ENCODE data around the gene OLFM1. TPM values are rescaled to one million over a fixed set of nuclear protein-coding genes. Genes with fewer than 3 reads are reported as not detected.

The OLFM1 gene
- total RNA-seq, 5 donors from 2014 or later (not counting 1 experiment from before 2014, with no cell fraction given), result 0.16 TPM; not detected in 4

DNA sequence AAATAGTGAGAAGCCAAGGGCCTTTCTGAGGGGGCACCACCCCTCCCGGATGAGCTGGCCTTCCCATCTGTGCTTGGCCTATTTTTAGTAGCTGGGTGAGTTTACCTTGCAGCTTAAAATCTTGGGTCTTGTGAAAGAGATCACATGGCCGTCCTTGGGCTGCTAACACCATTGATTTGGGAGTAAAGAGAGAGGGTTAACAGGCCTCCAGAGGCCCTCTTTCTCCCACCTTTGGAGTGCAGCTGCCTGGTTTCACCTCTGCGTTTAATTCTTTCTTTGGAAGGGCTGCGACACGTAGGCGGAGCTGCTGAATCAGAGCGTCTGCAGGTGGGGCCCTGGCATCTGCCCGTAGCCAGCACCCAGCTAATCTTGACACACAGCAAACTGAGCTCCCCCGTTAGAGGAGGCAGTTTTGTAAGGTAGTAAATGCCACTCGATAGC, 12.8 kb downstream of the OLFM1 start:
- whole genome bisulfite sequencing (ENCODE audit: insufficient coverage), result 37% methylated on average over 2 of the region's 10 CpGs

DNA sequence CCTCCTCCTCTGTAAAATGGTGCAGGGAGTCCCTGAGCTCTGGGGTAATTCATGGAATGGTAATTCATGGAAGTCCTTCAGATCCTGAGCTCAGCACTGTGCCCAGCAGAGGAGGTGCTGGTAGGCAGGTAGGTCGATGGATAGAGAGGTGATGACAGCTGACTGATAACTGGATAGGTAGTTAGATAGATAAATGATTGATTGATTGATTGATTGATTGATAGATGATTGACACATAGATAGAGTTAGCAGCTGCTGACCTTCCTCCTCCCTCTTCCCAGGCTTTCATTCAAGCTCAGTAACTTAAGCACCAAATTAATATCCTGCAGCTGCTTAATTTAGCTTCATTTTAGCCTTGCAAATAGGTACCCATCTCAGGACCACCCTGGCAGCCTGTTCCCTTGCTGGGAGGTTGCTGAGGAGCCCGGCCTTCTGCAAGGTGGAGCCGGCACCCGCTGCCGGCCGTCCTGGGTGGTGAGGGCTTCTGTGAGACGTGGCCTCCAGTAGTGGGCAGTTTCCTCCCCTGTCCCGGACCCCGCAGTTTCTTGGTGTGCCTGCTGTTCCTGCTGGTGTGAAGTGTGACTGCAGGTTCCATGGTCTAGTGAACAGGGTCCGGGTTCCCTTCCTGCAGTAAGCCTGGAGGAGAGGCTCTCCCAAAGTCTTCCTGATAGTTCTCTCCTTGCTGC, 13.4 kb downstream of the OLFM1 start:
- DNase-seq (no peak), ATAC-seq (replicated peaks in 1 of 4) (no peak)
- peaks cover 0 to 64% of the 10 kb centered on the region in 2 experiments for H3K27me3 ChIP-seq (replicated peaks in 1 of 2; ENCODE audit: control insufficient read depth in 2 of 2, extremely low read depth in 1 of 2, insufficient read depth in 2 of 2, low read length in 1 of 2)
- H3K27ac Mint-ChIP-seq, result no peak overlapping the region
- no peaks in the 10 kb centered on the region for H3K36me3 Mint-ChIP-seq
- H3K9me3 Mint-ChIP-seq, result no peaks in the 10 kb centered on the region
- H3K4me1 Mint-ChIP-seq, result no peaks in the 10 kb centered on the region
- ChIA-PET CTCF (no interaction called here), POLR2A (no interaction called here)
- WGBS (ENCODE audit: insufficient coverage), result 79% methylated on average over 9 of the region's 10 CpGs
- no peaks in the 10 kb centered on the region for H3K9me3 ChIP-seq
- no peaks in the 10 kb centered on the region for H3K36me3 ChIP-seq (ENCODE audit: control insufficient read depth in 2 of 2, extremely low read depth in 1 of 2, insufficient read depth in 1 of 2, low read length in 1 of 2)
- peaks cover 35 to 50% of the 10 kb centered on the region in 2 donors for H3K27me3 Mint-ChIP-seq
- H3K4me3 ChIP-seq (ENCODE audit: control insufficient read depth in 1 of 2, extremely low read depth in 1 of 2, low read length in 1 of 2), result no peak overlapping the region
- no peak overlapping the region for H3K27ac ChIP-seq (ENCODE audit: low read length)
- no peak overlapping the region for H3K4me3 Mint-ChIP-seq
- H3K4me1 ChIP-seq (ENCODE audit: control insufficient read depth in 1 of 2, extremely low read depth in 1 of 2, insufficient read depth in 2 of 2, low read length in 2 of 2), result no peaks in the 10 kb centered on the region

More for the DNA sequence above, 12.8 kb downstream of the OLFM1 start:
- Histone ChIP-seq H3K9me3 (no peaks in the 10 kb centered on the region), H3K4me3 (ENCODE audit: control insufficient read depth in 1 of 2, extremely low read depth in 1 of 2, low read length in 1 of 2) (no peak overlapping the region), H3K36me3 (ENCODE audit: control insufficient read depth in 2 of 2, extremely low read depth in 1 of 2, insufficient read depth in 1 of 2, low read length in 1 of 2) (no peaks in the 10 kb centered on the region), H3K27me3 (replicated peaks in 1 of 2; ENCODE audit: control insufficient read depth in 2 of 2, extremely low read depth in 1 of 2, insufficient read depth in 2 of 2, low read length in 1 of 2) (peaks cover 0 to 58% of the 10 kb centered on the region in 2 experiments), H3K27ac (ENCODE audit: low read length) (no peak overlapping the region), H3K4me1 (ENCODE audit: control insufficient read depth in 1 of 2, extremely low read depth in 1 of 2, insufficient read depth in 2 of 2, low read length in 2 of 2) (no peaks in the 10 kb centered on the region)
- no peak for DNase-seq
- Mint-ChIP-seq H3K27me3 (peaks cover 35 to 55% of the 10 kb centered on the region in 2 donors), H3K9me3 (no peaks in the 10 kb centered on the region), H3K27ac (no peak overlapping the region), H3K4me3 (no peak overlapping the region), H3K4me1 (no peaks in the 10 kb centered on the region), H3K36me3 (no peaks in the 10 kb centered on the region)
- CTCF ChIA-PET, result no interaction called here
- POLR2A ChIA-PET, result no interaction called here
- ATAC-seq (replicated peaks in 1 of 4), result no peak

DNA sequence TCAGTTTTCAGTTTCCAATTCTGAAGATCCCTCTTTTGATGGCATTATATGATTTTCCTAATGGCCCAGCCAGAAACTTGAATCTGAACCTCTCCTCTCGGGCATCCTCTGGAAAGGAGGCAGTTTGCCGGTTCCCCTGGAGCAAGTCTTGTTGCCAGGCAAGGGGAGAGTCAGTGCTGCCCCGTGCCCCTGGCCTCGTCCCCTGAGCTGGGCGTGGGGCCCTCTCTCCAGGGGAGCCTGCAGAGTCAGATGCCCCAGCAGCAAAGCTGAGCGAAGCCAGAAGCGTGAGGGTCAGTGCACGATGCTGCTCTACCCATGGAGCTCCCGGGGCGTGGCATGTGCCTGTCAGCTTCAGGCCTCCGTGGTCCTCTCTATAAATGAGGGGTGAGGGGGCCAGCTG, 14.0 kb downstream of the OLFM1 start:
- Histone ChIP-seq H3K36me3 (ENCODE audit: control insufficient read depth in 2 of 2, extremely low read depth in 1 of 2, insufficient read depth in 1 of 2, low read length in 1 of 2) (no peaks in the 10 kb centered on the region), H3K27ac (ENCODE audit: low read length) (no peak overlapping the region), H3K4me1 (ENCODE audit: control insufficient read depth in 1 of 2, extremely low read depth in 1 of 2, insufficient read depth in 2 of 2, low read length in 2 of 2) (no peaks in the 10 kb centered on the region), H3K4me3 (ENCODE audit: control insufficient read depth in 1 of 2, extremely low read depth in 1 of 2, low read length in 1 of 2) (no peak overlapping the region), H3K27me3 (replicated peaks in 1 of 2; ENCODE audit: control insufficient read depth in 2 of 2, extremely low read depth in 1 of 2, insufficient read depth in 2 of 2, low read length in 1 of 2) (peaks cover 0 to 66% of the 10 kb centered on the region in 2 experiments), H3K9me3 (no peaks in the 10 kb centered on the region)
- DNase-seq, result no peak
- CTCF ChIA-PET, result no interaction called here
- no peak for ATAC-seq (replicated peaks in 1 of 4)
- no peaks in the 10 kb centered on the region for H3K9me3 Mint-ChIP-seq
- no peaks in the 10 kb centered on the region for H3K36me3 Mint-ChIP-seq
- H3K4me1 Mint-ChIP-seq, result no peaks in the 10 kb centered on the region
- peaks cover 35 to 54% of the 10 kb centered on the region in 2 donors for H3K27me3 Mint-ChIP-seq
- no peak overlapping the region for H3K27ac Mint-ChIP-seq
- POLR2A ChIA-PET, result no interaction called here
- no peak overlapping the region for H3K4me3 Mint-ChIP-seq
- WGBS (ENCODE audit: insufficient coverage), result 71% methylated on average over 9 of the region's 11 CpGs

DNA sequence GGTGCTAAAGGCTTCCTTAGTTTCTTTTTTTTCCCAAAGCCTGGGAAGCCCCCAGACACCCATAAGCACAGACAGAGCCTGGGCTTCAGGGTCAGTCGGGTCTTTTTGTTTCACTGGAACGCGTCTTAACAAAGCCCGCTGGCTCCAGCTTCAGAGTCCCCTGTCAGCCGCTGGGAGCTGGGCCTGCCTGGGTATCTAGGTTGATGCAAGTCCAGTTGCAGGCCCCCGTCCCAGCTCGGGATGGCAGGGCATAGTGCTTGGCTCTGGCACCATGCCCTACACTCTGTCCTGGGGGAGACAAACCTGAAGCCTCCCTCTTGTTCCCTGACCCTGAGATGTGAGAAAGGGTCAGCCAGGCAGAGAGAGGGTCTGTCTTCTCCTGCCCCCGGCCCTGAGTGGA, 14.5 kb downstream of the OLFM1 start:
- H3K27ac ChIP-seq (ENCODE audit: low read length), result no peak overlapping the region
- no peaks in the 10 kb centered on the region for H3K4me1 ChIP-seq (ENCODE audit: control insufficient read depth in 1 of 2, extremely low read depth in 1 of 2, insufficient read depth in 2 of 2, low read length in 2 of 2)
- POLR2A ChIA-PET, result no interaction called here
- Mint-ChIP-seq H3K27me3 (peaks cover 35 to 54% of the 10 kb centered on the region in 2 donors), H3K36me3 (no peaks in the 10 kb centered on the region), H3K27ac (no peak overlapping the region), H3K9me3 (no peaks in the 10 kb centered on the region), H3K4me1 (no peaks in the 10 kb centered on the region), H3K4me3 (no peak overlapping the region)
- H3K9me3 ChIP-seq, result no peaks in the 10 kb centered on the region
- H3K36me3 ChIP-seq (ENCODE audit: control insufficient read depth in 2 of 2, extremely low read depth in 1 of 2, insufficient read depth in 1 of 2, low read length in 1 of 2), result no peaks in the 10 kb centered on the region
- no peak for DNase-seq
- CTCF ChIA-PET, result no interaction called here
- H3K27me3 ChIP-seq (replicated peaks in 1 of 2; ENCODE audit: control insufficient read depth in 2 of 2, extremely low read depth in 1 of 2, insufficient read depth in 2 of 2, low read length in 1 of 2), result peaks cover 0 to 70% of the 10 kb centered on the region in 2 experiments
- 85% methylated on average over 8 of the region's 8 CpGs for WGBS (ENCODE audit: insufficient coverage)
- ATAC-seq (replicated peaks in 1 of 4), result no peak
- no peak overlapping the region for H3K4me3 ChIP-seq (ENCODE audit: control insufficient read depth in 1 of 2, extremely low read depth in 1 of 2, low read length in 1 of 2)

DNA sequence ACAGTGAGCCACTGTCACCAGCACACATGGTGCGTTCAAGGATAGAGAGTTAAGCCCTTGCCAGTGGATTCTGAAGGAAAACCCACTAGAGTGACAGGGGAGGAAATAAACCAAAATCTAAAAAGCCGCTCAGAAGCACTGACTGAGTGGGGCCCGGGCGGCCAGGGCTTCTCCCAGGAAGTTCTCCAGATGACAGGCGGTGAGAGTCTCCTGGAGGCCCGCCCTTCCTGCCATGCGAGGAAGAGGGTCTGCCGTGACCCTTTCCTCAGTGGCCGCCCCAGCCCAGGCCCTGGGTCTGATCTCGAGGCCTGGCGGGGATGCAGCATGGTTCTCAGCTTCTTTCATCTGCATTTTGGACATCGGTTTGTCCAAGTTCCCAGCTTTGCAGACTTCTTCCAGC, 14.9 kb downstream of the OLFM1 start:
- no peaks in the 10 kb centered on the region for H3K9me3 Mint-ChIP-seq
- H3K27ac ChIP-seq (ENCODE audit: low read length), result no peak overlapping the region
- no peaks in the 10 kb centered on the region for H3K36me3 ChIP-seq (ENCODE audit: control insufficient read depth in 2 of 2, extremely low read depth in 1 of 2, insufficient read depth in 1 of 2, low read length in 1 of 2)
- H3K9me3 ChIP-seq, result no peaks in the 10 kb centered on the region
- H3K4me3 ChIP-seq (ENCODE audit: control insufficient read depth in 1 of 2, extremely low read depth in 1 of 2, low read length in 1 of 2), result no peak overlapping the region
- peaks cover 33 to 57% of the 10 kb centered on the region in 2 donors for H3K27me3 Mint-ChIP-seq
- no peak overlapping the region for H3K27ac Mint-ChIP-seq
- H3K36me3 Mint-ChIP-seq, result no peaks in the 10 kb centered on the region
- H3K4me1 Mint-ChIP-seq, result no peaks in the 10 kb centered on the region
- 83% methylated on average over 11 of the region's 12 CpGs for WGBS (ENCODE audit: insufficient coverage)
- POLR2A ChIA-PET, result no interaction called here
- peaks cover 2 to 71% of the 10 kb centered on the region in 2 experiments for H3K27me3 ChIP-seq (replicated peaks in 1 of 2; ENCODE audit: control insufficient read depth in 2 of 2, extremely low read depth in 1 of 2, insufficient read depth in 2 of 2, low read length in 1 of 2)
- CTCF ChIA-PET, result no interaction called here
- H3K4me1 ChIP-seq (ENCODE audit: control insufficient read depth in 1 of 2, extremely low read depth in 1 of 2, insufficient read depth in 2 of 2, low read length in 2 of 2), result no peaks in the 10 kb centered on the region
- no peak for DNase-seq
- ATAC-seq (replicated peaks in 1 of 4), result no peak
- H3K4me3 Mint-ChIP-seq, result no peak overlapping the region

DNA sequence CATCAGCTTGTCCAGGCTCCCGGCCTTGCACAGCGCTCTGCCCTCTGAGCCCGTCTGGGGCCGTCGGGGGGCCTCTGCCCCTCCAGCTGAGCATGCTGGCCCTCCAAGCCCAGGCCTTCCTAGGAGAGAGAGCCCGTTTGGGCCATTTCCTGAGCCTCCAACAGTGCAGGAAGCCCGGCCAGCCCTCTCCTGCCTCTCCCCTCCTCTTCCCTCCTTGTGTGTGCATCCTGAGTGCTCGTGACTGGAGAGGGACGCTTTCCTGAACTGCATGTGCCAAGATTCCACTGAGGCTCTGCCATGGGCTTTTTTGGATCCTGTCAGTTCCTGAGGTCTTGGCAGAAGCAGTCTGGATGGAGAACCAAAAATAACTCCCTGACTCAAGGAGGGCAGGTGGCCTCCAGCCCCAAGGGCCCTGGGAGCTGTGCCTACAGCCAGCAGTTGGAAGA, 15.6 kb downstream of the OLFM1 start:
- POLR2A ChIA-PET, result no interaction called here
- no peak for ATAC-seq (replicated peaks in 1 of 4)
- H3K4me1 Mint-ChIP-seq, result no peaks in the 10 kb centered on the region
- 30% methylated on average over 9 of the region's 9 CpGs for WGBS (ENCODE audit: insufficient coverage)
- Histone ChIP-seq H3K27ac (ENCODE audit: low read length) (no peak overlapping the region), H3K4me1 (ENCODE audit: control insufficient read depth in 1 of 2, extremely low read depth in 1 of 2, insufficient read depth in 2 of 2, low read length in 2 of 2) (no peaks in the 10 kb centered on the region), H3K36me3 (ENCODE audit: control insufficient read depth in 2 of 2, extremely low read depth in 1 of 2, insufficient read depth in 1 of 2, low read length in 1 of 2) (no peaks in the 10 kb centered on the region), H3K27me3 (replicated peaks in 1 of 2; ENCODE audit: control insufficient read depth in 2 of 2, extremely low read depth in 1 of 2, insufficient read depth in 2 of 2, low read length in 1 of 2) (peaks cover 2 to 77% of the 10 kb centered on the region in 2 experiments), H3K9me3 (no peaks in the 10 kb centered on the region), H3K4me3 (ENCODE audit: control insufficient read depth in 1 of 2, extremely low read depth in 1 of 2, low read length in 1 of 2) (no peak overlapping the region)
- no peak for DNase-seq
- peaks cover 31 to 62% of the 10 kb centered on the region in 2 donors for H3K27me3 Mint-ChIP-seq
- H3K27ac Mint-ChIP-seq, result no peak overlapping the region
- CTCF ChIA-PET, result no interaction called here
- H3K4me3 Mint-ChIP-seq, result no peak overlapping the region
- H3K9me3 Mint-ChIP-seq, result no peaks in the 10 kb centered on the region
- H3K36me3 Mint-ChIP-seq, result no peaks in the 10 kb centered on the region
